ENCODE measurements around the gene HTR2A. TPM values are rescaled to one million over a fixed set of nuclear protein-coding genes. Genes with fewer than 3 reads are reported as not detected.

The HTR2A gene
- total RNA-seq, 1 donor from 2014 or later = not detected

DNA sequence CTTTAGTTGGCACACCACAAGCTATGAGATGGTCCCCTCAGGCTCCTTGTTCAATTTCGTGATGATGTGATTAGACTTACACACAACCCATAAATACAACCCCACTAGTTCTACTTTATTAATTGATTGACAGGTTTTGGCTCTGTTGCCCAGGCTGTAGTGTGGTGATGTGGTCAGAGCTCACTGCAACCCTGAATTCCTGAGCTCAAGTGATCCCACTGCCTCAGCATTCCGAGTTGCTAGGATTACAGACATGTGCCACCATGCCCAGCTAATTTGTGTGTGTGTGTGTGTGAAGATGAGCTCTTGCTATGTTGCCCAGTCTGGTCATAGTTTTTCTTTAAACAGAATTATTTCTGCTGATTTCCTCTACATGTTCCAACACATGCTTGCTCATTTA is 17.5 kb upstream of the HTR2A start:
- H3K27ac Mint-ChIP-seq (ENCODE audit: unreplicated experiment) = no peak overlapping the region
- H3K9me3 Mint-ChIP-seq (ENCODE audit: unreplicated experiment) = no peaks in the 10 kb centered on the region
- no peaks in the 10 kb centered on the region for H3K27me3 Mint-ChIP-seq (ENCODE audit: unreplicated experiment)
- no peaks in the 10 kb centered on the region for H3K4me1 Mint-ChIP-seq (ENCODE audit: unreplicated experiment)
- no peaks in the 10 kb centered on the region for H3K36me3 Mint-ChIP-seq (ENCODE audit: low read depth, unreplicated experiment)
- no peak for DNase-seq (ENCODE audit: low spot score)
- no peak for TF ChIP-seq CTCF (IDR thresholded peaks at IDR 0.05; ENCODE audit: unreplicated experiment)
- no peak overlapping the region for H3K4me3 Mint-ChIP-seq (ENCODE audit: unreplicated experiment)

GRCh38 chr13:46913757-46914156 is 16.9 kb upstream of the HTR2A start:
- Mint-ChIP-seq H3K27me3 (ENCODE audit: unreplicated experiment) (no peaks in the 10 kb centered on the region), H3K27ac (ENCODE audit: unreplicated experiment) (no peak overlapping the region), H3K9me3 (ENCODE audit: unreplicated experiment) (no peaks in the 10 kb centered on the region), H3K4me1 (ENCODE audit: unreplicated experiment) (no peaks in the 10 kb centered on the region), H3K36me3 (ENCODE audit: low read depth, unreplicated experiment) (no peaks in the 10 kb centered on the region), H3K4me3 (ENCODE audit: unreplicated experiment) (no peak overlapping the region)
- TF ChIP-seq CTCF (IDR thresholded peaks at IDR 0.05; ENCODE audit: unreplicated experiment) = no peak
- no peak for DNase-seq (ENCODE audit: low spot score)

DNA sequence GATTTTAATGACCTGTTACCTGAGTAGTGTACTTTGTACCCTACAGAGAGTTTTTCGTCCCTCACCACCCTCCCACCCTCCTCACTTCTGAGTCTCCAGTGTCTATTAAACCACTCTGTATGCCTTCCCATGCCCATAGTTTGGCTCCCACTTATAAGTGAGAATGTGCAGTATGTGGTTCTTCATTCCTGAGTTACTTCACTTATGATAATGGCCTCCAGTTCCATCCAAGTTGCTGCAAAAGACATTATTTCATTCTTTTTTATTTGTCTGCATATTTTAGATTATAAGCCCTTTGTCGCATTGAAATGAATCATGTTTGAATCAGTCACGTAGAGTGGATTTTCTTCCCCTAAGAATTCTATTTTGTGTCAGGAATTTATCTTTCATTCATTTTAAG is 12.2 kb upstream of the HTR2A start:
- no peak overlapping the region for H3K4me3 Mint-ChIP-seq (ENCODE audit: unreplicated experiment)
- no peak for TF ChIP-seq CTCF (IDR thresholded peaks at IDR 0.05; ENCODE audit: unreplicated experiment)
- no peaks in the 10 kb centered on the region for H3K9me3 Mint-ChIP-seq (ENCODE audit: unreplicated experiment)
- no peaks in the 10 kb centered on the region for H3K27me3 Mint-ChIP-seq (ENCODE audit: unreplicated experiment)
- no peak for DNase-seq (ENCODE audit: low spot score)
- H3K4me1 Mint-ChIP-seq (ENCODE audit: unreplicated experiment) = no peaks in the 10 kb centered on the region
- no peak overlapping the region for H3K27ac Mint-ChIP-seq (ENCODE audit: unreplicated experiment)
- H3K36me3 Mint-ChIP-seq (ENCODE audit: low read depth, unreplicated experiment) = no peaks in the 10 kb centered on the region

DNA sequence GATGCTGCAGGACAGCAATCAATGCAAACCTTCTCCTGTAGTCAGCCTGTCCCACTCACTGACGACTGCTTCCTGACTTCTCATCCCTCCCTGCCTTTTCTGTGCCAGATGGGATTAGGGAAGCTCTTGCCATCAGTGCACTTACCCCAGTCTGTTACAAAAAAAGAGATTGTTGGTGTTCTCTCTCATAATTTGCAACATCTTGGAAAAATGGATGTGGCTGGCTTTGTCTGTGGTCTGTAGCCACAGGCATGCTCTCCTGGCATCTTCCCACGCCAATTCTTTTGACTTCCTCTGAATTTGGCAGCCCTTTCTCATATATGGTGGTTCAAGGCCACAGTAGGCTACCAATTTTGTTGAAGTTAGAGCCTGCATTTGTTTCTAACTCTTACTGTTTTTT is 11.6 kb upstream of the HTR2A start:
- no peaks in the 10 kb centered on the region for H3K4me1 Mint-ChIP-seq (ENCODE audit: unreplicated experiment)
- no peaks in the 10 kb centered on the region for H3K9me3 Mint-ChIP-seq (ENCODE audit: unreplicated experiment)
- H3K36me3 Mint-ChIP-seq (ENCODE audit: low read depth, unreplicated experiment) = no peaks in the 10 kb centered on the region
- no peaks in the 10 kb centered on the region for H3K27me3 Mint-ChIP-seq (ENCODE audit: unreplicated experiment)
- no peak overlapping the region for H3K27ac Mint-ChIP-seq (ENCODE audit: unreplicated experiment)
- H3K4me3 Mint-ChIP-seq (ENCODE audit: unreplicated experiment) = no peak overlapping the region
- no peak for TF ChIP-seq CTCF (IDR thresholded peaks at IDR 0.05; ENCODE audit: unreplicated experiment)
- no peak for DNase-seq (ENCODE audit: low spot score)

DNA sequence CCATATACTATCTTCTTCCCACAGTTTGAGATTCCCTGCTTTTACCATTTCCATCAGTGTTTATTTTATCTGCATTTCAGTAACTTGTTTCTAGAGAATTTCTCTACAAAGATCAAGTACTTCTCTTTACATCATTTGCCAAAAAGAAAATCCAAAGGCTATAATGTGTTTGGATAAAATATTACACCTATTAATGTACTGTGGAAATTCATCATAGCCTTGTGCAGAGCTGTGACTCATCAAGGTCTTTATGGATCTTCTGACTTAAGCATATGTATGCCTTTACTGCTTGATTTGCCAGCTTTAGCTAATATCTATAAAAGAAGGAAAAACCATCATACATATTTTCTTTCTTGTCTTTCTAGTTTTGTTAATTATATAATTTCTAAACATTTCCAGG is 9.6 kb upstream of the HTR2A start:
- TF ChIP-seq CTCF (IDR thresholded peaks at IDR 0.05; ENCODE audit: unreplicated experiment) = no peak
- H3K4me1 Mint-ChIP-seq (ENCODE audit: unreplicated experiment) = no peaks in the 10 kb centered on the region
- no peak overlapping the region for H3K27ac Mint-ChIP-seq (ENCODE audit: unreplicated experiment)
- no peak overlapping the region for H3K4me3 Mint-ChIP-seq (ENCODE audit: unreplicated experiment)
- DNase-seq (ENCODE audit: low spot score) = no peak
- no peaks in the 10 kb centered on the region for H3K36me3 Mint-ChIP-seq (ENCODE audit: low read depth, unreplicated experiment)
- no peaks in the 10 kb centered on the region for H3K27me3 Mint-ChIP-seq (ENCODE audit: unreplicated experiment)
- H3K9me3 Mint-ChIP-seq (ENCODE audit: unreplicated experiment) = no peaks in the 10 kb centered on the region
